ENCODE results near the gene SRD5A2. TPM values are rescaled to one million over a fixed set of nuclear protein-coding genes. Genes with fewer than 3 reads are reported as not detected.

Gene SRD5A2
- total RNA-seq, 1 experiment from 2014 or later = not detected

DNA sequence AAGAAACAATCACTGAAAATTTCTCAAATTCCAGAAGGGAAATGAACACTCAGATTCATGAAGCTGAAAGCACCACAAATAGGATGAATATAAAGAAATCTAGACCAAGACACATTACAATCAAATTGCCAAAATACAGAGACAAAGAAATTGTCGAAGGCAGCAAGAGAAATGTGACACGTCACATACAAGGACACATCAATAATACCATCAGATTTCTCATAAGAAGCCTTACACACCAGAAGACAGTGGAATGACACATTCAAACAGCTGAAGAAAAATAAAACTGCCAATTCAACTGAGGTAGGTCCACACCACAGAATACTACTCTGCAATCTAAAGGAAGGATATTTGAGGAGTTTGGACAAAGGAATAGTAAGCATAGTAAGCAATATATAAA, 27.4 kb downstream of the SRD5A2 start:
- intact Hi-C loops (cut with micrococcal nuclease; ENCODE audit: unreplicated experiment) = no loop called here
- CTCF ChIA-PET = no interaction called here
- Histone ChIP-seq H3K27ac (ENCODE audit: low read depth, low read length, poor library complexity, severe bottlenecking) (no peak overlapping the region), H3K4me3 (ENCODE audit: low read depth, low read length, poor library complexity, severe bottlenecking) (no peak overlapping the region), H3K27me3 (replicated peaks; ENCODE audit: insufficient read depth, low read depth, low read length, poor library complexity) (no peaks in the 10 kb centered on the region), H3K4me1 (ENCODE audit: insufficient read depth, low read length, poor library complexity, severe bottlenecking) (no peaks in the 10 kb centered on the region), H3K36me3 (ENCODE audit: insufficient read depth, low read length, poor library complexity, severe bottlenecking) (no peaks in the 10 kb centered on the region), H3K9me3 (ENCODE audit: low read depth, low read length, poor library complexity, severe bottlenecking) (no peaks in the 10 kb centered on the region)
- POLR2A ChIA-PET (ENCODE audit: low non-redundant PET) = no interaction called here
- BruUV-seq (replicated peaks) = no TSS peak
- no peak for DNase-seq (ENCODE audit: low spot score)
- TF ChIP-seq, protein P1, sequence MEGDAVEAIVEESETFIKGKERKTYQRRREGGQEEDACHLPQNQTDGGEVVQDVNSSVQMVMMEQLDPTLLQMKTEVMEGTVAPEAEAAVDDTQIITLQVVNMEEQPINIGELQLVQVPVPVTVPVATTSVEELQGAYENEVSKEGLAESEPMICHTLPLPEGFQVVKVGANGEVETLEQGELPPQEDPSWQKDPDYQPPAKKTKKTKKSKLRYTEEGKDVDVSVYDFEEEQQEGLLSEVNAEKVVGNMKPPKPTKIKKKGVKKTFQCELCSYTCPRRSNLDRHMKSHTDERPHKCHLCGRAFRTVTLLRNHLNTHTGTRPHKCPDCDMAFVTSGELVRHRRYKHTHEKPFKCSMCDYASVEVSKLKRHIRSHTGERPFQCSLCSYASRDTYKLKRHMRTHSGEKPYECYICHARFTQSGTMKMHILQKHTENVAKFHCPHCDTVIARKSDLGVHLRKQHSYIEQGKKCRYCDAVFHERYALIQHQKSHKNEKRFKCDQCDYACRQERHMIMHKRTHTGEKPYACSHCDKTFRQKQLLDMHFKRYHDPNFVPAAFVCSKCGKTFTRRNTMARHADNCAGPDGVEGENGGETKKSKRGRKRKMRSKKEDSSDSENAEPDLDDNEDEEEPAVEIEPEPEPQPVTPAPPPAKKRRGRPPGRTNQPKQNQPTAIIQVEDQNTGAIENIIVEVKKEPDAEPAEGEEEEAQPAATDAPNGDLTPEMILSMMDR (conservative IDR thresholded peaks at IDR 0.05; ENCODE audit: low read depth, low read length) = no peak
- TF ChIP-seq EZH2 (IDR thresholded peaks at IDR 0.05; ENCODE audit: borderline replicate concordance, low read depth, low read length, poor library complexity, severe bottlenecking) = no peak

DNA sequence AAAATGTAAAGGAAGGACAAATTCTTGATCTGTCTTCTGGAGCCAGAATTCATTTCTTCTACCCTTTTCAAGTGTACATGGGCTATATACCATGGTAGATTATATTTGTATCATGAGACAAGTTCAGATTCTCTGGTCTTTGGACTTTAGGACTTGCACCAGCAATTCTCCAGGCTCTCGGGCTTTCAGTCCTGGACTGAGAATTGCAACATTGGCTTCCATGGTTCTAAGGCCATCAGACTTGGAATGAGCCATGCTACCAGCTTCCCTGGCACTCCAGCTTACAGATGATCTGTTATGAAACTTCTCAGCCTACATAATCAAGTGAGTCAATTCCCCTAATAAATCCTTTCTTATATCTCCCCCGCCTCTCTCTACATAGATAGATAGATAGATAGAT, 33.3 kb downstream of the SRD5A2 start:
- POLR2A ChIA-PET (ENCODE audit: low non-redundant PET) = no interaction called here
- H3K4me3 ChIP-seq (ENCODE audit: low read depth, low read length, poor library complexity, severe bottlenecking) = no peak overlapping the region
- H3K9me3 ChIP-seq (ENCODE audit: low read depth, low read length, poor library complexity, severe bottlenecking) = peaks cover 3% of the 10 kb centered on the region
- no peak for DNase-seq (ENCODE audit: low spot score)
- no TSS peak for BruUV-seq (replicated peaks)
- CTCF ChIA-PET = no interaction called here
- intact Hi-C loops (cut with micrococcal nuclease; ENCODE audit: unreplicated experiment) = no loop called here
- H3K36me3 ChIP-seq (ENCODE audit: insufficient read depth, low read length, poor library complexity, severe bottlenecking) = no peaks in the 10 kb centered on the region
- TF ChIP-seq EZH2 (IDR thresholded peaks at IDR 0.05; ENCODE audit: borderline replicate concordance, low read depth, low read length, poor library complexity, severe bottlenecking) = no peak
- TF ChIP-seq, protein P1 (conservative IDR thresholded peaks at IDR 0.05; ENCODE audit: low read depth, low read length) = no peak
- no peak overlapping the region for H3K27ac ChIP-seq (ENCODE audit: low read depth, low read length, poor library complexity, severe bottlenecking)
- H3K27me3 ChIP-seq (replicated peaks; ENCODE audit: insufficient read depth, low read depth, low read length, poor library complexity) = no peaks in the 10 kb centered on the region
- no peaks in the 10 kb centered on the region for H3K4me1 ChIP-seq (ENCODE audit: insufficient read depth, low read length, poor library complexity, severe bottlenecking)

DNA sequence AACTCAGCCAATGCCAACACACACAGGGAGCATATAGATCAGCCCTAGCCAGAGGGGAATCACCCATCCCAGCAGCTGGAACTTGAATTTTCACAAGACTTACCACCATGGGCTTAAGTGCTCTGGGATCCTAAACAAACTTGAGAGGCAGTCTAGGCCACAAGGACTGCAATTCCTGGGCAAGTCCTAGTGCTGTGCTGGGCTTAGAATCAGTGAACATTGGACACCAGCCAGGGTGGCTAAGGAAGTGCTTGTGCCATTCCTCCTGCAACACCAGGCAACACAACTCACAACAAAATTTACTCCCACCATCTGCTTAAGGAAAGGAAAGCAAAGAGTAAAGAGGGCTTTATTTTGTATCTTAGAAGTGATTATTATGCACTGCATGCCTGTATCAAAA, 38.9 kb downstream of the SRD5A2 start:
- DNase-seq (ENCODE audit: low spot score) = no peak
- BruUV-seq (replicated peaks) = no TSS peak
- Histone ChIP-seq H3K36me3 (ENCODE audit: insufficient read depth, low read length, poor library complexity, severe bottlenecking) (no peaks in the 10 kb centered on the region), H3K4me3 (ENCODE audit: low read depth, low read length, poor library complexity, severe bottlenecking) (no peak overlapping the region), H3K27ac (ENCODE audit: low read depth, low read length, poor library complexity, severe bottlenecking) (no peak overlapping the region), H3K27me3 (replicated peaks; ENCODE audit: insufficient read depth, low read depth, low read length, poor library complexity) (no peaks in the 10 kb centered on the region), H3K4me1 (ENCODE audit: insufficient read depth, low read length, poor library complexity, severe bottlenecking) (no peaks in the 10 kb centered on the region), H3K9me3 (ENCODE audit: low read depth, low read length, poor library complexity, severe bottlenecking) (peaks cover 3% of the 10 kb centered on the region)
- CTCF ChIA-PET = no interaction called here
- POLR2A ChIA-PET (ENCODE audit: low non-redundant PET) = interaction anchor here (0.6 kb wide), 1 partner anchor 1496 kb away, joined by 3 read pairs; no protein-coding TSS in a partner anchor
- intact Hi-C loops (cut with micrococcal nuclease; ENCODE audit: unreplicated experiment) = no loop called here
- TF ChIP-seq, protein P1 (conservative IDR thresholded peaks at IDR 0.05; ENCODE audit: low read depth, low read length) = no peak
- TF ChIP-seq EZH2 (IDR thresholded peaks at IDR 0.05; ENCODE audit: borderline replicate concordance, low read depth, low read length, poor library complexity, severe bottlenecking) = no peak
